ENCODE measurements around the gene PKMYT1. TPM values are rescaled to one million over a fixed set of nuclear protein-coding genes. Genes with fewer than 3 reads are reported as not detected.
A peak's percentile ranks its signal among the peaks of the same experiment; 100 is the strongest.

Gene PKMYT1
- total and polyA plus RNA-seq, 7 donors, result 0.27 to 3.7 (median 0.84) TPM

- intact Hi-C loops (cut with DNase I), result no loop called here
- Histone ChIP-seq H3K9me3 (no peaks in the 10 kb centered on the region), H3K27me3 (ENCODE audit: insufficient read depth in 3 of 3, low read length in 2 of 3) (no peaks in the 10 kb centered on the region), H3K4me3 (peak overlapping the region; percentile 36), H3K27ac (no peak overlapping the region), H3K36me3 (ENCODE audit: insufficient read depth in 1 of 2, low read depth in 1 of 2) (peaks cover 0 to 47% of the 10 kb centered on the region in 2 donors), H3K4me1 (peaks cover 6% of the 10 kb centered on the region)
- TF ChIP-seq CTCF (IDR thresholded peaks at IDR 0.05), result peak; percentile 98
- ATAC-seq (peak; percentile 90 to 97 (median 94)), DNase-seq (peak; percentile 84 to 91)
- WGBS, 3 donors, result 5 to 9% (median 6%) methylated on average over 19 of the region's 19 CpGs
These were observed 53.1 kb downstream of the PKMYT1 start for GRCh38 chr16:2927010-2927646.

GRCh38 chr16:2926650-2926999, 53.6 kb downstream of the PKMYT1 start:
- DNase-seq (no peak), ATAC-seq (no peak)
- Histone ChIP-seq H3K4me3 (peak overlapping the region; percentile 36), H3K27ac (no peak overlapping the region), H3K36me3 (ENCODE audit: insufficient read depth in 1 of 2, low read depth in 1 of 2) (peaks cover 0 to 52% of the 10 kb centered on the region in 2 donors), H3K4me1 (peaks cover 6% of the 10 kb centered on the region), H3K27me3 (ENCODE audit: insufficient read depth in 3 of 3, low read length in 2 of 3) (no peaks in the 10 kb centered on the region), H3K9me3 (no peaks in the 10 kb centered on the region)
- intact Hi-C loops (cut with DNase I), result no loop called here
- 54 to 68% (median 55%) methylated on average over 5 of the region's 5 CpGs for WGBS, 3 donors
- TF ChIP-seq CTCF (IDR thresholded peaks at IDR 0.05), result no peak

GRCh38 chr16:2925951-2926649, 54.1 kb downstream of the PKMYT1 start:
- Histone ChIP-seq H3K36me3 (ENCODE audit: insufficient read depth in 1 of 2, low read depth in 1 of 2) (peaks cover 0 to 51% of the 10 kb centered on the region in 2 donors), H3K4me3 (no peak overlapping the region), H3K27me3 (ENCODE audit: insufficient read depth in 3 of 3, low read length in 2 of 3) (no peaks in the 10 kb centered on the region), H3K4me1 (peaks cover 6% of the 10 kb centered on the region), H3K27ac (no peak overlapping the region), H3K9me3 (no peaks in the 10 kb centered on the region)
- intact Hi-C loops (cut with DNase I), result no loop called here
- no peak for TF ChIP-seq CTCF (IDR thresholded peaks at IDR 0.05)
- WGBS, 3 donors, result 57 to 63% (median 63%) methylated on average over 8 to 9 of the region's 9 CpGs
- DNase-seq (no peak), ATAC-seq (no peak)

- H3K27ac ChIP-seq, result no peak overlapping the region
- no peaks in the 10 kb centered on the region for H3K27me3 ChIP-seq (ENCODE audit: insufficient read depth in 3 of 3, low read length in 2 of 3)
- no peak for DNase-seq
- 72 to 79% (median 76%) methylated on average over 33 to 42 of the region's 42 CpGs for WGBS, 3 donors
- no peak for ATAC-seq
- intact Hi-C loops (cut with DNase I), result no loop called here
- peaks cover 6% of the 10 kb centered on the region for H3K4me1 ChIP-seq
- peaks cover 0 to 49% of the 10 kb centered on the region in 2 donors for H3K36me3 ChIP-seq (ENCODE audit: insufficient read depth in 1 of 2, low read depth in 1 of 2)
- H3K4me3 ChIP-seq, result no peak overlapping the region
- no peaks in the 10 kb centered on the region for H3K9me3 ChIP-seq
- no peak for TF ChIP-seq CTCF (IDR thresholded peaks at IDR 0.05)
These were observed 55.1 kb downstream of the PKMYT1 start for GRCh38 chr16:2924901-2925755.
